Posterior vena cava (tissue), 2 donors: ENCODE measurements around the gene MAU2. TPM values are rescaled to one million over a fixed set of nuclear protein-coding genes. Genes with fewer than 3 reads are reported as not detected.
A peak's percentile ranks its signal among the peaks of the same experiment; 100 is the strongest.

Experiments
- DNase-seq: peaks from one replicate; pipeline ENCODE4 v3.0.0-alpha.2; 2020; ENCODE audit warnings: low spot score
- intact Hi-C, 2 donors: fragments of 100-400 bp; cut with DNase I; formaldehyde crosslinking; loops; one replicate each; pipeline versions ENCODE4 v1.14.1 to v1.14.2; 2022 to 2023
- long read RNA-seq, 2 donors: library from polyadenylated mRNA; unstranded; transcript quantifications; one replicate each; pipeline ENCODE4 v2.0.0, GENCODE V29; 2020 to 2021
- total RNA-seq, 2 donors: library from RNA; stranded (reverse); fragmentation: NEBNext Ultra II Directional; extraction: Animal tissue kit (Norgen Biotek cat#: 25700); gene quantifications; one replicate each; pipeline ENCODE4 v1.2.1, GENCODE V29; 2021
- donor health status: DM: yes; HTN: yes; CAD: no.
- donor health status: DM: yes; HTN: yes; CAD: no.

MAU2 gene, protein sequence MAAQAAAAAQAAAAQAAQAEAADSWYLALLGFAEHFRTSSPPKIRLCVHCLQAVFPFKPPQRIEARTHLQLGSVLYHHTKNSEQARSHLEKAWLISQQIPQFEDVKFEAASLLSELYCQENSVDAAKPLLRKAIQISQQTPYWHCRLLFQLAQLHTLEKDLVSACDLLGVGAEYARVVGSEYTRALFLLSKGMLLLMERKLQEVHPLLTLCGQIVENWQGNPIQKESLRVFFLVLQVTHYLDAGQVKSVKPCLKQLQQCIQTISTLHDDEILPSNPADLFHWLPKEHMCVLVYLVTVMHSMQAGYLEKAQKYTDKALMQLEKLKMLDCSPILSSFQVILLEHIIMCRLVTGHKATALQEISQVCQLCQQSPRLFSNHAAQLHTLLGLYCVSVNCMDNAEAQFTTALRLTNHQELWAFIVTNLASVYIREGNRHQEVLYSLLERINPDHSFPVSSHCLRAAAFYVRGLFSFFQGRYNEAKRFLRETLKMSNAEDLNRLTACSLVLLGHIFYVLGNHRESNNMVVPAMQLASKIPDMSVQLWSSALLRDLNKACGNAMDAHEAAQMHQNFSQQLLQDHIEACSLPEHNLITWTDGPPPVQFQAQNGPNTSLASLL
- total RNA-seq, result 10 to 100 TPM; 37.1 to 42.0 TPM
- long read RNA-seq, donor 1, partial matches to known transcripts, result 3 of 14 reads
- long read RNA-seq, donor 1, other reads (novel, unspliced or antisense), result 9 of 14 reads
- long read RNA-seq, donor 2, partial matches to known transcripts, result 2 of 6 reads
- long read RNA-seq, donor 2, other reads (novel, unspliced or antisense), result 4 of 6 reads

- intact Hi-C loops, result no loop called here
- DNase-seq, result peak; percentile 97
Observed at GRCh38 chr19:19320361-19321140, at the start of gene MAU2, which contains the start of gene SUGP1. MAU2 (plus strand) TSS chr19:19320829; CDS start chr19:19320860, 31 bp downstream. SUGP1 (minus strand) TSS chr19:19320509; CDS start chr19:19320496, 13 bp downstream.

GRCh38 chr19:19271828-19272599 is 48.6 kb upstream of the MAU2 start:
- intact Hi-C loops, result no loop called here
- DNase-seq, result no peak

DNA sequence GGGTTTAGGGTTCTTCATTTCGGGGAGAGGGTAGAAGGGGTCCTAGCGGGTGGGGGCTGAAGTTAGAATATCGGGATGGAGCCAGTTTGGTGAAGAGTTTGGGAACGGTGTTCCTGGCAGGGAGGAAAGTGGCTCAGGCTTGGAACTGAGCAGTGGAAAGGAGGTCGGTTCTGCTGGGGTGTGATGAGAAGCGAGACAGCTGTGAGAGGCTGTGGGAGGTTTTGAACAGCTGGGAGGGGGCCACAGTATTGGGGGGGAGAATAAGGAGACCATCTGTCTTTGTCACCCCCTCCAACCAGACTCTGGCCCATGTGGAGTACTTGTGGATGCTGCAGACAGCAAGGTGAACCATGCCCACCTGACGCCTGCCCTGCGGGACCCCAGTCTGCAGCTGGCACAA is 46.5 kb upstream of the MAU2 start:
- intact Hi-C loops, result no loop called here
- DNase-seq, result no peak

DNA sequence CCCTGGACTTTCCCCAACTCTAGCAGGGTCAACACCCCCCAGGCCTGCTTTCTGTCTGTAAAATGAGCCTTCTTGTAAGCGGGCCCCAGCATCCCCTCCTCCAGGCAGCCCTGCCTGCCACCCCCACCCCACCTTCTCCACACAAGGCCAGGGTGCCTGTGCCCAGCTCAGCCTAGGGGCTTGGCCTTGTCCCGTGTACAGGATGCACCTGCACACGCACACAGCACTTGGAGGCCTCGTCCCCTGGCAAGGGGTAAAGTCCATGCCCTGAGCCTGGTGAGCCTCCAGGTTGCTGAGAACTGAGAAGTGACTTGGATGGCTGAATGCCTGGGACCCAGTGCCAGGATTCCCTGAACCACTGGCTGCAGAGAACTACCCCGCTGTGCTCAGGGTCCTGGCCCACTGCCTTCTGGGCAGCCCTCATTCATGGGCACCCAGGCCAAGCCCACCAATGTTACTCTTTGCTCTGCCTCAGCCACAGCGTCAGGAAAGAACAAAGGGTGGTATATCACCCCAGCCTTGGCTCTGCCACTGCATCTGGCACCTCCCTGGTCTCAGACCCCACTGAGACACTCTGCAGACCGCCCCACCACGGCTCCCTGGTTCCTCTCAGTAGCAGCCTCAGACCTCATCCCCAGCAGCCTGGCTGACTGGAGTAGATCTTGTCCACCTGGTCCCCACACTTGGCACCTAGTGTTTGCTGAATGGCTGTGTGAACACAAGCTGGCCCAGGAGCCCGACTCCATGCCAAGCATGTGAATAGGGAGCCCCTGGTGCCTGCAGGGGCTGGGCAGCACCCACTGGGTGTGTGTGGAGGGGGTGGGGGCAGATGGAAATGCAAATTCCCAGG is 45.7 kb upstream of the MAU2 start:
- no peak for DNase-seq
- intact Hi-C loops, result no loop called here

DNA sequence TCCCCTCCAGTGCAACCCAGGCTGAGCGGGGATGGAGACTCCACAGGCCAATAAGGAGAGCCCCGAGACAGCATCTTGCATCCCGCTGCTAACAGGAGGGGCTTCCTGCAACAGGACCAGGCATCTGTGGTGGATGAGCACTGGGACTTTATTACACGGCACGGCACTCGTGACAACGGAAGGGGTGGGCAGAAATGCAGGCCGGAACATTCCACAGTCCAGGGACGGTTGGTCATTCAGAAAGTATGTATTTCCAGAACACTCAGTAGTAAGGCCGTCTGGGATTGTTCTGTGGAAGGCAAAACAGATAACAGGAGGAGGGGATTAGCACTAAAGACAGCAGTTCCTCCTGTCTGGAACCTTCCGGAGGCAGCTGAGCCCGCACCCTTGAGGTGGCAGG is 44.2 kb upstream of the MAU2 start:
- intact Hi-C loops, result no loop called here
- no peak for DNase-seq

- DNase-seq, result no peak
- intact Hi-C loops, result no loop called here
Observed at GRCh38 chr19:19276851-19277250, 43.8 kb upstream of the MAU2 start.

DNA sequence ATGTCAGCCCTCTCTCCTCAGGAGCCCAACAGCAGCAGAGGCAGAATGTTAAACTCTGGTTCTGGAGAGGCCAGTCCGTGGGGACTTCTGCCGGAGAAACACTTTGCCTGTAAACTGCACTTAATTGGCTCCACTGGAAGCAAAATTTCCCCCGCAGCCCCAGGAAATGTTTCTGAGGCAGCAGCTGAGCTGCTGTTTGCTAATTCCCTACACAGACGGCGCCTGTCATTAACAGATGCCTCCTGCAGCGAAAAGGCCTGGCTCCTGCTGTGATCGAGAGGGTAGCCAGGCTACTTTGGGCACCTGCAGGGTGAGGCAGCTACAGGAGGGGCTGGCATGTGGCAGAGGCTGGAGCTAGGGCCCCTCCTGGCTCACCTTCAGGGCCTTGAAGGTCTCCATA is 42.3 kb upstream of the MAU2 start:
- DNase-seq, result no peak
- intact Hi-C loops, result no loop called here

GRCh38 chr19:19279062-19279612 is 41.5 kb upstream of the MAU2 start:
- intact Hi-C loops, result no loop called here
- DNase-seq, result no peak

- intact Hi-C loops, result no loop called here
- DNase-seq, result no peak
Observed at GRCh38 chr19:19279853-19280252, 40.8 kb upstream of the MAU2 start.

- no peak for DNase-seq
- intact Hi-C loops, result no loop called here
Observed at GRCh38 chr19:19280561-19280960, 40.1 kb upstream of the MAU2 start.

GRCh38 chr19:19285686-19286085 is 34.9 kb upstream of the MAU2 start:
- no peak for DNase-seq
- intact Hi-C loops, result no loop called here

- DNase-seq, result no peak
- intact Hi-C loops, result no loop called here
Observed at GRCh38 chr19:19292607-19293006, 28.0 kb upstream of the MAU2 start.

GRCh38 chr19:19294914-19295313 is 25.7 kb upstream of the MAU2 start:
- intact Hi-C loops, result no loop called here
- DNase-seq, result no peak

DNA sequence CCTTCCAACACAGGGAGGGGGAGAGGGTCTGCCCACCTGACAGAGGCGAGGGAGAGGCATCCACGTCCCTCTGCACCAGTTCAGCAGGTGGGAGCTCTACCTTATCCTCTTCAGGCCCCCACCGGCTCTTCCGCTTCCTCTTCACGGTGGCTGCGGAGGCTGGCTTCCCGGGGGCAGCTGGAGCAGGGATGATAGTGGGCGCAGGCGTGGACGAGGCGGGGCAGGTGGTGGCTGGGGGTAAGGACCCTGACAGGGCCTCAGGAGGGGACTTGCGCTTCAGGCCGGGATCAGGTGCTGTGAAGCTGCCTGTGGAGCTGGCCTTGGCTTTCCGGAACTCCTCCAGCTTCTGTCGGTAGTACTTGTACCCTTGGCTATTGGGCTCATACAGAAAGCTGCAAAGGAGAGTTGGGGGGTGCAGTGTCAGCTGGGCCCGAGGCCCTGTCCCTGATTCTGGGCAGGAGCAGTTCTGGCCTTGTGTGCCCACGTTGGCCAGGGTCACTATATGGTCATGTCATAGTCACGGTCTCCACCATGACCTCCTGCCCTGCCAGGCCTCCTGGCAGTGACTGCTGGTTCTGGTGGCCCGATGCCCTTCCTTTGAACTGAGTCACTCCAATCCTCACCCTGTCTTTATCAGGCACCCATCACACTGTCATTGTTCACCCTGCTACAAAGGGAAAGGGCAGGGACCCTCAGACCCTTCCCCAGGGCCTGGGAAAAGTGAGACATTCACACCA is 23.5 kb upstream of the MAU2 start:
- intact Hi-C loops, result no loop called here
- DNase-seq, result no peak

DNA sequence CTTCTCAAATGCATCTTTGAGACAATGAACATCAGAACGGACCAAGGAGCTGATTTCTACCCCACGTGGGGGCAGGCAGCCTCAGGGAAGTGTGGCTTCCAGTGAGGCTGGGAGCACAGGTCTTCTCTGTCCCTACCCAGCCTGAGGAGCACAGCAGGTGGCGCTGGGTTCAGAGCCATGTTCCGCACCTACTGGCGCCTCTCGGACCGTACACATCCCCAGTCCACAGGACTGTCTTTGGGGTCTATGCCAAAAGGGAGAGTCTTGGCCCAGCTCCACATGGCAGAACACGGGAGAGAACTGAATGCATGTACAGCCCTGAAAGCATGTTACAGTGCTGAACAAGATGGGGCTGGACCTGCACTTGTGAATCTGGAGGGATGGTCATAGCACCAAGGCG is 22.9 kb upstream of the MAU2 start:
- intact Hi-C loops, result no loop called here
- DNase-seq, result no peak

DNA sequence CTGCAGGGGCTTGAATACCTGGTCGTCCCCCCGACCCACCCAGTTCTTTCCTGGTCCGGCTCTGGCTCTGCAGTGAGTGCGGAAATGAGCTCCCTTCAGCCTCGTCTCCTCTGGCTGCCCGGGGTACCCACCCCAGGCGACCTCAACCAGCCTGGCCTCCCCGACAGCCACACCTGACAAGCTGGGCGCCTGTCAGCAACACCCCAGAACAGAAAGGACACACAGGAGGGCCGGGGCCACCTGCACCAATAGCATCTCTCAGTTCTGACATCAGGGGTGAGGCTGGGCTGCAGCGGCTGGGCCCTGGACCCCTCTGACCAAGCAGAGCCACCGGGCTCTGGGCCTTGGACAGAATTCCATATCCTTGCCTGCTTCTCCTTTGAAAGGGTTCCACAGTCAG is 20.0 kb upstream of the MAU2 start:
- no peak for DNase-seq
- intact Hi-C loops, result no loop called here

- intact Hi-C loops, result no loop called here
Observed at GRCh38 chr19:19303411-19303810, 17.2 kb upstream of the MAU2 start.

More at GRCh38 chr19:19303411-19303810, 17.2 kb upstream of the MAU2 start:
- no peak for DNase-seq
